ENCODE data around the gene UBE2L5.
A peak's percentile ranks its signal among the peaks of the same experiment; 100 is the strongest.

The UBE2L5 gene

DNA sequence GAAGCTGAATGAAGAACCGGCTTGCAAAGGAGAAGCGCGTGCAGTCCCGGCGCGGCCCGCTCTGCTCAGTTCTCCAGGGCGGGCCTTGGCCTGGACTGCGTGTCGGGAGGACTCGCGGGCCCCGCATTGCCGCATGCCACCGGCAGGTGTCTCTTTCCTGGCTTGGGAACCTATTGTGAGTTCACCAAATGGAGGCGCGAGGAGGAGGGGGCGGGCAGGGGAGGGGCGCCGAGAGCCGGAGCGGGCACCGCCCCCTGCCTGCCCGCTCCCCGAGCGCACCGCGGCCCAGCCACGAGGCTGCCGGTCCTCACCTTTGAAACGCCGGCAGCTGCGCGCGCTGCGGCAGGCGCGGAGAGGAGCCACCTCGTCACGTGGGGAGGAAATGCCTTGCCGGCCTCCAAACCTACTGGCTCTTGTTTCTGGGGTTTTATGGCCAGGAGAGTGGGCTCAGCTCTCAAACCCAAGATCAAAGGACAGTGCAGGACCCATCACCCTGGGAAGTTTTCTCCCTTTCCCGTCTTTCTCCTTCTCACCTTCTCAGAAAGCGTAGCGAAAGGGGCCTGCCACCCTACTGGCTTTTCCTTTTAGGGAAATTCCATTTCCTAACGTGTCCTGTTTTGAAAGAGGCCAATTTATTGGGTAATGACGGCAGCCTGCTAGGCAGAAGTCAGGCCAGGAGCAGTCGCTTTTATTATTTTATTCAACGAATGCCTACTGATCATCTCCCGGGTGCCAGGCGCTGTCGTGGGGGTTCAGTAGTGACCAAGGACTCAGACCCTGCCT lies 13.8 kb upstream of the UBE2L5 start:
- H3K27me3 Mint-ChIP-seq (ENCODE audit: low read depth, poor library complexity): no peaks in the 10 kb centered on the region
- peaks cover 75% of the 10 kb centered on the region for H3K4me1 Mint-ChIP-seq
- no peaks in the 10 kb centered on the region for H3K36me3 Mint-ChIP-seq (ENCODE audit: low read depth)
- TF ChIP-seq, protein P1, sequence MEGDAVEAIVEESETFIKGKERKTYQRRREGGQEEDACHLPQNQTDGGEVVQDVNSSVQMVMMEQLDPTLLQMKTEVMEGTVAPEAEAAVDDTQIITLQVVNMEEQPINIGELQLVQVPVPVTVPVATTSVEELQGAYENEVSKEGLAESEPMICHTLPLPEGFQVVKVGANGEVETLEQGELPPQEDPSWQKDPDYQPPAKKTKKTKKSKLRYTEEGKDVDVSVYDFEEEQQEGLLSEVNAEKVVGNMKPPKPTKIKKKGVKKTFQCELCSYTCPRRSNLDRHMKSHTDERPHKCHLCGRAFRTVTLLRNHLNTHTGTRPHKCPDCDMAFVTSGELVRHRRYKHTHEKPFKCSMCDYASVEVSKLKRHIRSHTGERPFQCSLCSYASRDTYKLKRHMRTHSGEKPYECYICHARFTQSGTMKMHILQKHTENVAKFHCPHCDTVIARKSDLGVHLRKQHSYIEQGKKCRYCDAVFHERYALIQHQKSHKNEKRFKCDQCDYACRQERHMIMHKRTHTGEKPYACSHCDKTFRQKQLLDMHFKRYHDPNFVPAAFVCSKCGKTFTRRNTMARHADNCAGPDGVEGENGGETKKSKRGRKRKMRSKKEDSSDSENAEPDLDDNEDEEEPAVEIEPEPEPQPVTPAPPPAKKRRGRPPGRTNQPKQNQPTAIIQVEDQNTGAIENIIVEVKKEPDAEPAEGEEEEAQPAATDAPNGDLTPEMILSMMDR (IDR thresholded peaks at IDR 0.05): peak; percentile 70
- H3K4me3 Mint-ChIP-seq: peak overlapping the region; percentile 62
- peak; percentile 95 for DNase-seq
- no peaks in the 10 kb centered on the region for H3K9me3 Mint-ChIP-seq
- H3K27ac Mint-ChIP-seq: peak overlapping the region; percentile 51

DNA sequence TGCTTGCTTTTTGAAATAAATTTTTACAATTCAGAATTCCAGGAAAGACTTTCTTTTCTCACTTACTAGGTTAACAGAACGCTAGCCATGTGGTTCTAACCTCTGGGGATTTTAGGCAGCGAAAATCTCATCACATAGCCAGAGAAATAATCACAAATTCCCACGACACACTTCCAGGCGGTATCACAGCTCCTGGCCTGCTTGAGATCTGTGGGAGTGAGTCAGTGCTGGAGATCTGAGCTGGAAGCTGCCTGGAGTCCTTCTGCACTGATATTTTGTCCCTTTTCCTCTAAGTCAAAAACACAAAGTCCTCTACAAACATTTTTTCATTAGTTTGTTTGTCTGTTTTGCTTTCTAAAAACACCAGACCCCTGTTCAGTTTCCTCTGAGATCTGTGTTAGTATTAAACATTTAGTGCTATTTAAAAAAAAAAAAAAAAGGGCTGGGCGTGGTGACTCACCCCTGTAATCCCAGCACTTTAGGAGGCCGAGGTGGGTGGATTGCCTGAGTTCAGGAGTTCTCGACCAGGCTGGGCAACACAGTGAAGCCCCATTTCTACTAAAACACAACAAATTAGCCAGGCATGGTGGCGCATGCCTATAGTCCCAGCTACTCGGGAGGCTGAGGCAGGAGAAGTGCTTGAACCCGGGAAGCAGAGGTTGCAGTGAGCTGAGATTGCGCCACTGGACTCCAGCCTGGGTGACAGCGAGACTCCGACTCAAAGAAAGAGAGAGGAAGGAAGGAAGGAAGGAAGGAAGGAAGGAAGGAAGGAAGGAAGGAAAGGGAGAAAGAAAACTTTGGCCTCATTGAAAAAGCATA lies 12.2 kb upstream of the UBE2L5 start:
- H3K4me3 Mint-ChIP-seq: no peak overlapping the region
- H3K27ac Mint-ChIP-seq: peak overlapping the region; percentile 79
- TF ChIP-seq, protein P1 (IDR thresholded peaks at IDR 0.05): no peak
- no peaks in the 10 kb centered on the region for H3K36me3 Mint-ChIP-seq (ENCODE audit: low read depth)
- H3K9me3 Mint-ChIP-seq: no peaks in the 10 kb centered on the region
- peaks cover 62% of the 10 kb centered on the region for H3K4me1 Mint-ChIP-seq
- DNase-seq: no peak
- peaks cover 3% of the 10 kb centered on the region for H3K27me3 Mint-ChIP-seq (ENCODE audit: low read depth, poor library complexity)

DNA sequence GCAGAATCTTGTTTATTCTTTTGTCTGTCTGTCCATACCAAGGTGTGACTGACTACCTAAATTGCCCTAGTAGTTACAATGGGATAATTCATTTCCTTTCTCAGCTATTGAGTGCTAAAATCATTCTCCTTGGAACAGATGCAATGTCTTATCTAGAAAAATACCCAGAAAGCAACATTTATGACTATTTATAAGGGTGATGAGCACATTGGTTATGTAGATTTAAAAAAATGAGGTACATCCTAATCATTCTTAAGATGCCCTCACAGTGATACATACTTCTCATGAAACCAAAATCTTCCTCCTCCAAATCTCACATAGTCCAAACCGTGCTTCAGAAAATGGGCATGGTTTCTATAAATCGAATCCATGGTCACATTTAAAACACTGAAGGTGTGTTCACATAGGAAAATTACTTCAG lies 11.6 kb upstream of the UBE2L5 start:
- H3K36me3 Mint-ChIP-seq (ENCODE audit: low read depth): no peaks in the 10 kb centered on the region
- H3K27me3 Mint-ChIP-seq (ENCODE audit: low read depth, poor library complexity): peaks cover 3% of the 10 kb centered on the region
- H3K9me3 Mint-ChIP-seq: no peaks in the 10 kb centered on the region
- DNase-seq: no peak
- H3K4me3 Mint-ChIP-seq: no peak overlapping the region
- H3K4me1 Mint-ChIP-seq: peaks cover 62% of the 10 kb centered on the region
- TF ChIP-seq, protein P1 (IDR thresholded peaks at IDR 0.05): no peak
- H3K27ac Mint-ChIP-seq: no peak overlapping the region

DNA sequence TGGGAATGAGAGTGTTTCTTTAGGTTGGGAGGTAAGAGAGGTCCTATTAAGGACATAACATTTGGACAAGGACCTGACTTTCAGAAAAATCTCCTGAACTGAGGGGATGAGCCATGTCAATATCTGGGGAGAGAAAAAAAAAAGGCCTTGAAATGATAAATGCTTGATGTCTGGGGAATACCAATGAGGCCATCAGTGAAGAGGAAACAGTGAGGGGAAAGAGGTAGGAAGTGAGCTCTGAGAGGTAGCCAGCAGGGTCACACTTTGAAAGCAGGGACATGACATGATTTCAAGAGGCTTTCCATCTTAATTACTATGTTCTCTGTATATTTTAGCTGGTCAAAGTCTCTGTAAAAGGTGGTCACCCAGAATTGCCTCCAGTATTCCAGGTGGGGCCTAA lies 9.9 kb upstream of the UBE2L5 start:
- no peak overlapping the region for H3K27ac Mint-ChIP-seq
- no peak for DNase-seq
- H3K4me1 Mint-ChIP-seq: peaks cover 50% of the 10 kb centered on the region
- H3K27me3 Mint-ChIP-seq (ENCODE audit: low read depth, poor library complexity): peaks cover 4% of the 10 kb centered on the region
- no peak overlapping the region for H3K4me3 Mint-ChIP-seq
- no peaks in the 10 kb centered on the region for H3K36me3 Mint-ChIP-seq (ENCODE audit: low read depth)
- TF ChIP-seq, protein P1 (IDR thresholded peaks at IDR 0.05): no peak
- H3K9me3 Mint-ChIP-seq: no peaks in the 10 kb centered on the region

DNA sequence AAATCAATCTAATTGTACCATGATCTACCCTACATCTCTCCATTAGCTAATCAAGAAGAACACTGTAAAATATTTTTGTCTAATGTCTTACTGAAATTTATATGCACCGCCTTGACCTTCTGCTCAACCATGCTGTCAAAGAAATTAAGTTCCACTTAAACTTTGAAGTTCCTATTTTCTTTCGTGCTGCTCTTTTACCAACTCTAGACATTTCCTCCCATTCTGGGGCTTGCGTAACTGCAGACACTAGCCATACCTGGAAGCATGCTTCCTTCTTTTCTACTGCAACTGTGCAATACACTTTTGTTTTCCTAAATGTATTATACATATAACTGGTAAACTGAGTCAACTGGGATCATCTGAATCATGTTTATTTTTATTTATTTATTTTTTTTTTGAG lies 8.5 kb upstream of the UBE2L5 start:
- Mint-ChIP-seq H3K4me3 (no peak overlapping the region), H3K27me3 (ENCODE audit: low read depth, poor library complexity) (peaks cover 16% of the 10 kb centered on the region), H3K9me3 (no peaks in the 10 kb centered on the region), H3K4me1 (peaks cover 50% of the 10 kb centered on the region), H3K27ac (no peak overlapping the region), H3K36me3 (ENCODE audit: low read depth) (no peaks in the 10 kb centered on the region)
- no peak for DNase-seq
- TF ChIP-seq, protein P1 (IDR thresholded peaks at IDR 0.05): no peak

All from nephron progenitor cell (in vitro differentiated cells).